HG02970 (cell line): ENCODE results near the gene SLC30A10.
"Not testable (repeated sequence)": the region's sequence is repeated elsewhere in the genome, so short reads cannot be mapped to it uniquely, and the experiment has no call there.

Source experiments
- ATAC-seq: cut with Tn5 transposase; IDR thresholded peaks from one replicate; pipeline ENCODE4 v1.9.1; 2021; ENCODE audit warnings: mild to moderate bottlenecking, moderate library complexity, moderate number of reproducible peaks; ENCODE audit not compliant: unreplicated experiment, low FRiP score

SLC30A10 gene

GRCh38 chr1:219931033-219931432, 2.7 kb upstream of the SLC30A10 start:
- no peak for ATAC-seq

- no peak for ATAC-seq
Observed at GRCh38 chr1:219928791-219929118, 398 bp upstream of the SLC30A10 start.

GRCh38 chr1:219927298-219927955, 930 bp downstream of the SLC30A10 start:
- no peak for ATAC-seq

GRCh38 chr1:219926363-219926998, 1.9 kb downstream of the SLC30A10 start:
- ATAC-seq: no peak

GRCh38 chr1:219924342-219924741, 4.0 kb downstream of the SLC30A10 start:
- ATAC-seq: no peak

GRCh38 chr1:219917851-219918466, 10.4 kb downstream of the SLC30A10 start:
- no peak for ATAC-seq

- ATAC-seq: no peak
Observed at GRCh38 chr1:219917281-219917680, 11.1 kb downstream of the SLC30A10 start.

GRCh38 chr1:219916257-219916656, 12.1 kb downstream of the SLC30A10 start:
- no peak for ATAC-seq

- ATAC-seq: no peak
Observed at GRCh38 chr1:219913005-219913770, 15.2 kb downstream of the SLC30A10 start.

GRCh38 chr1:219910716-219911115, 17.6 kb downstream of the SLC30A10 start:
- ATAC-seq: no peak

- ATAC-seq: no peak
Observed at GRCh38 chr1:219909476-219909875, 18.9 kb downstream of the SLC30A10 start.

- no peak for ATAC-seq
Observed at GRCh38 chr1:219908170-219908569, 20.2 kb downstream of the SLC30A10 start.

GRCh38 chr1:219907772-219908070, 20.6 kb downstream of the SLC30A10 start:
- ATAC-seq: no peak

- no peak for ATAC-seq
Observed at GRCh38 chr1:219906924-219907771, 21.2 kb downstream of the SLC30A10 start.

- not testable (repeated sequence) for ATAC-seq
Observed at GRCh38 chr1:219906565-219906923, 21.8 kb downstream of the SLC30A10 start.

GRCh38 chr1:219905524-219905923, 22.8 kb downstream of the SLC30A10 start:
- ATAC-seq: no peak

- no peak for ATAC-seq
Observed at GRCh38 chr1:219904934-219905333, 23.4 kb downstream of the SLC30A10 start.

- no peak for ATAC-seq
Observed at GRCh38 chr1:219903353-219903871, 24.9 kb downstream of the SLC30A10 start.

GRCh38 chr1:219902951-219903350, 25.4 kb downstream of the SLC30A10 start:
- ATAC-seq: no peak

- no peak for ATAC-seq
Observed at GRCh38 chr1:219900882-219901281, 27.5 kb downstream of the SLC30A10 start.
